CD4-positive, alpha-beta T cell (primary cell): ENCODE data around the gene RGS18. TPM values are rescaled to one million over a fixed set of nuclear protein-coding genes. Genes with fewer than 3 reads are reported as not detected.
"Not testable (repeated sequence)": the region's sequence is repeated elsewhere in the genome, so short reads cannot be mapped to it uniquely, and the experiment has no call there.

Experiments used
- ATAC-seq: fragments of 200-7000 bp; cut with Tn5 transposase; one replicate; pipeline ENCODE4 v1.10.0; 2022; ENCODE audit warnings: mild to moderate bottlenecking; ENCODE audit not compliant: poor library complexity
- CTCF ChIA-PET: fragments of 350-600 bp; sonication (Branson Sonifier 250); formaldehyde crosslinking; loops from one replicate; lab custom pipeline; 2021; ENCODE audit warnings: antibody characterized with exemption, inconsistent platforms; lab: Charles Lee
- POLR2A ChIA-PET: fragments of 350-600 bp; sonication (Branson Sonifier 250); formaldehyde crosslinking; loops from one replicate; lab custom pipeline; 2021; ENCODE audit warnings: antibody characterized with exemption, inconsistent platforms; lab: Charles Lee
- DNase-seq, 14 experiments: peaks; one replicate each; pipeline ENCODE4 v3.0.0-alpha.2; 2013 to 2020; ENCODE audit warnings: mixed read lengths in 2 of 14
- H3K27ac ChIP-seq, 2 donors: one replicate each; pipeline versions ENCODE4 v1.5.1 to v1.7.0; 2013; ENCODE audit warnings: low read length in 2 of 2, low read depth in 1 of 2, mild to moderate bottlenecking in 1 of 2
- H3K27me3 ChIP-seq, 2 experiments: 1 replicate in 1 of 2; 2 replicates in 1 of 2; pipeline versions ENCODE4 v1.6.1 to v1.7.0; 2013; ENCODE audit warnings: low read length in 2 of 2, control low read depth in 1 of 2, mild to moderate bottlenecking in 1 of 2, moderate library complexity in 1 of 2; ENCODE audit not compliant: insufficient read depth in 2 of 2, control insufficient read depth in 1 of 2
- H3K36me3 ChIP-seq: one replicate; pipeline ENCODE4 v1.6.1; 2013; ENCODE audit warnings: low read length, control low read depth; ENCODE audit not compliant: insufficient read depth
- H3K4me1 ChIP-seq: one replicate; pipeline ENCODE4 v1.6.1; 2013; ENCODE audit warnings: low read length, control low read depth; ENCODE audit not compliant: insufficient read depth
- H3K4me3 ChIP-seq: one replicate; pipeline ENCODE4 v1.5.1; 2013; ENCODE audit warnings: mild to moderate bottlenecking, low read length, moderate library complexity
- H3K9me3 ChIP-seq, 2 experiments: 1 replicate in 1 of 2; 2 replicates in 1 of 2; pipeline versions ENCODE4 v1.6.1 to v1.7.0; 2013; ENCODE audit warnings: low read length in 2 of 2, mild to moderate bottlenecking in 2 of 2, control low read depth in 1 of 2, moderate library complexity in 1 of 2; ENCODE audit not compliant: control insufficient read depth in 1 of 2, insufficient read depth in 1 of 2
- H3K27ac Mint-ChIP-seq: one replicate; pipeline ENCODE4 v1.8.0; 2020; ENCODE audit warnings: mixed read lengths
- H3K27me3 Mint-ChIP-seq: one replicate; pipeline ENCODE4 v1.8.0; 2021; ENCODE audit warnings: mixed read lengths
- H3K36me3 Mint-ChIP-seq: one replicate; pipeline ENCODE4 v1.8.0; 2021; ENCODE audit warnings: low read depth, mixed read lengths
- H3K4me1 Mint-ChIP-seq: one replicate; pipeline ENCODE4 v1.8.0; 2021; ENCODE audit warnings: low read depth, mixed read lengths
- H3K4me3 Mint-ChIP-seq: one replicate; pipeline ENCODE4 v1.8.0; 2020; ENCODE audit warnings: mild to moderate bottlenecking, mixed read lengths
- H3K9me3 Mint-ChIP-seq: one replicate; pipeline ENCODE4 v1.8.0; 2020; ENCODE audit warnings: mixed read lengths
- CTCF ChIP-seq: fragments of 200-600 bp; IDR thresholded peaks from one replicate; pipeline ENCODE4 v1.8.0; 2022; ENCODE audit warnings: antibody characterized with exemption, mild to moderate bottlenecking
- intact Hi-C, 2 experiments: fragments of 100-400 bp; cut with DNase I in 1 of 2; cut with micrococcal nuclease in 1 of 2; formaldehyde crosslinking; loops; one replicate each; pipeline versions ENCODE4 v1.15.1 to v1.9.0; 2023 to 2025; cut with DNase I, micrococcal nuclease
- total RNA-seq, 174 experiments: library from RNA in 2 of 174; stranded (reverse) in 2 of 174; gene quantifications; one replicate each; pipeline ENCODE4 v1.2.3 and lab custom pipeline; 2021 to 2026

RGS18 gene
- total RNA-seq, 2 experiments from 2014 or later, result 0.22 to 0.95 TPM

DNA sequence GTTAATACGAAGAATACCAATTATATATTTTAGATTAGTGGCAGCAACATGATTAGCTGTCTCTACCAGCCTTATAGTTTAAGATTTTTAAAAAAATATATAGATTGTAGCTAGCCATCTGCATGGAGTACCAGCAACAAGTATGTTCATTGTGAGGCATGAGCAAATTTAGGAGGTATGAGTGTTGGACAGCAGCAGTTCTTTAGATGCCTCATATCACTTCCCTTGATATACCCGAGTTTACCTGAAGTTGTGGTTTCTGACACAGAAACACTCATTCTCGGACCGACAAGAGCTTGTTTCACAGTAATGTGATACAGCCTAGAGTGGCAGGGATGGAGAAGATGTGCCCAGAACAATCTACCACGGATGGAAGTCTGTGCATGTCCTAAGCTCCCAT is 69.1 kb downstream of the RGS18 start:
- peaks cover 6% of the 10 kb centered on the region for H3K9me3 Mint-ChIP-seq

DNA sequence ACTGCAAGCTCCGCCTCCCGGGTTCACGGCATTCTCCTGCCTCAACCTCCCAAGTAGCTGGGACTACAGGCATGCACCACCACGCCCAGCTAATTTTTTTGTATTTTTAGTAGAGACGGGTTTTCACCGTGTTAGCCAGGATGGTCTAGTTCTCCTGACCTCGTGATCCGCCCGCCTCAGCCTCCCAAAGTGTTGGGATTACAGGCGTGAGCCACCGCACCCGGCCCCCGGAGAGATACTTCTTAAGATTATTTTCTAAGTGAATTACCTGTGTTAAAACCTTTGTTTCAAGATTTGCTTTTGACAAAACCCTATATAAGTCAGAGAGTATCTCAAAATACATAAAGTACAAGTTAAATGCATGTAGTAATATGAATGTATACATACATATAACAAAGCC is 69.7 kb downstream of the RGS18 start:
- H3K27me3 Mint-ChIP-seq, DNase-seq, H3K27ac Mint-ChIP-seq, H3K36me3 ChIP-seq, H3K27ac ChIP-seq, H3K9me3 ChIP-seq, H3K4me1 Mint-ChIP-seq, H3K4me3 Mint-ChIP-seq, H3K4me1 ChIP-seq, intact Hi-C loops, POLR2A ChIA-PET, CTCF ChIA-PET, ATAC-seq, H3K4me3 ChIP-seq, H3K9me3 Mint-ChIP-seq, H3K36me3 Mint-ChIP-seq, H3K27me3 ChIP-seq: not testable (repeated sequence)

More for the DNA sequence above, 69.1 kb downstream of the RGS18 start:
- H3K27ac Mint-ChIP-seq, result no peak overlapping the region
- H3K4me3 Mint-ChIP-seq, result no peak overlapping the region
- Histone ChIP-seq H3K36me3 (no peaks in the 10 kb centered on the region), H3K4me1 (no peaks in the 10 kb centered on the region), H3K4me3 (no peak overlapping the region), H3K27me3 (no peaks in the 10 kb centered on the region), H3K27ac (no peak overlapping the region), H3K9me3 (peaks cover 0 to 5% of the 10 kb centered on the region in 2 experiments)
- H3K36me3 Mint-ChIP-seq, result no peaks in the 10 kb centered on the region
- no peak for TF ChIP-seq CTCF
- intact Hi-C loops, result no loop called here
- ATAC-seq, result no peak
- H3K4me1 Mint-ChIP-seq, result no peaks in the 10 kb centered on the region
- ChIA-PET POLR2A (no interaction called here), CTCF (no interaction called here)
- DNase-seq, result no peak
- no peaks in the 10 kb centered on the region for H3K27me3 Mint-ChIP-seq

DNA sequence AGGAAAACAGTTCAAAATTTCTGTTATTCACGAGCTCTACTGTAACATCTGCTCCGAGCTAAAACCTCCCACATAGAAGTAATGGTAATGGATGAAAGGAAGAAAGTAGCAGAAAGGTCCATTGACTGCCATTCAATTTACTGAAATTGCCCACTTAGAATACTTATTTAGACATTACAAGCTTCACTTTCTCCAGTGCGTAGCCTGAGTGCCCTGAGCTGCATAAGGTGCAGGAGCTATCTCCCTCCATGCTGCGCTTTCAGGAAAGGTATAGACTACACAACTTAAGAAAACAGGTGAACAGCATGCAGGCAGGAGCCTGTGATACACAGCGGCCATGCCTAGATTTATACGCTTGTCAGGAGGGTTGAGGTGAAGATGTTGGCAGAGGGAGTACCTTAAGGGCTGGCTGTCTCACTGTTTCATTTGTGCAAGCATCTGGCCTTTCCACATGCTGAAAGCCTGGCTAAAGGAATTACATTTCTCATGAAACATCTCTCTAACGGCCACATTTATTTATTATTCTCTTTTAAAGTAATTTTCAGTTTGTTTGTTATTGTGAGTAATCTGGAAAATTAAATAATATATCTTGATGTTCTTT is 74.7 kb downstream of the RGS18 start:
- Histone ChIP-seq H3K27me3 (no peaks in the 10 kb centered on the region), H3K27ac (no peak overlapping the region), H3K4me1 (no peaks in the 10 kb centered on the region), H3K4me3 (no peak overlapping the region), H3K9me3 (peaks cover 0 to 1% of the 10 kb centered on the region in 2 experiments), H3K36me3 (no peaks in the 10 kb centered on the region)
- H3K27me3 Mint-ChIP-seq, result no peaks in the 10 kb centered on the region
- POLR2A ChIA-PET, result no interaction called here
- no peaks in the 10 kb centered on the region for H3K36me3 Mint-ChIP-seq
- no peak overlapping the region for H3K27ac Mint-ChIP-seq
- CTCF ChIA-PET, result no interaction called here
- H3K4me1 Mint-ChIP-seq, result no peaks in the 10 kb centered on the region
- intact Hi-C loops, result no loop called here
- H3K9me3 Mint-ChIP-seq, result peaks cover 2% of the 10 kb centered on the region
- TF ChIP-seq CTCF, result no peak
- H3K4me3 Mint-ChIP-seq, result no peak overlapping the region
- ATAC-seq, result no peak
- DNase-seq, result no peak

DNA sequence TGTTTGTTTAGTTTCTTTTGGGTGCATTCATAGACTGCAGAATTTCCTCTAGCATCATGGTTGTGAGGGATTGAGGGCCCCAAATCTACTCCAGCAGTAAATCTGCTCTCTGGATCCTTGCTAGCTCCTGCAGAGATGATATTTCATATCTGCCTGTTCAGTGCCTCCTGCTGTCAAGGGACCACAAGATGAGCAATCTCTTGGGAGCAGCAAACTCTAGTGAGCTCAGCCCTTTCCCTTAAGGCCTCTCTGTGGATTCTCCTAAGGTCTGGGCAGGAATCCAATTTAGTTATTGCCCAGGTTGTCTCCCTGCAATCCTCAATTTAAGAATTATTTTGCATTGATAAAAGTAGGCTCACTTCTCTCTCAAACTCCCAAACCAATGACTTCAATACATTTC is 76.9 kb downstream of the RGS18 start:
- Histone ChIP-seq H3K36me3 (no peaks in the 10 kb centered on the region), H3K4me3 (no peak overlapping the region), H3K9me3 (no peaks in the 10 kb centered on the region), H3K27ac (no peak overlapping the region), H3K27me3 (no peaks in the 10 kb centered on the region), H3K4me1 (no peaks in the 10 kb centered on the region)
- no peak for DNase-seq
- H3K9me3 Mint-ChIP-seq, result no peaks in the 10 kb centered on the region
- H3K36me3 Mint-ChIP-seq, result no peaks in the 10 kb centered on the region
- H3K4me3 Mint-ChIP-seq, result no peak overlapping the region
- no peak overlapping the region for H3K27ac Mint-ChIP-seq
- H3K27me3 Mint-ChIP-seq, result no peaks in the 10 kb centered on the region
- no peak for TF ChIP-seq CTCF
- ChIA-PET POLR2A (no interaction called here), CTCF (no interaction called here)
- H3K4me1 Mint-ChIP-seq, result no peaks in the 10 kb centered on the region
- intact Hi-C loops, result no loop called here
- ATAC-seq, result no peak
